Measurements from ENCODE around the gene ABR. TPM values are rescaled to one million over a fixed set of nuclear protein-coding genes. Genes with fewer than 3 reads are reported as not detected.
"Not testable (repeated sequence)": the region's sequence is repeated elsewhere in the genome, so short reads cannot be mapped to it uniquely, and the experiment has no call there.

Gene ABR
- total RNA-seq, 1 donor from 2014 or later, result 94.5 TPM

GRCh38 chr17:1094591-1094990 lies 85.2 kb downstream of the ABR start:
- no peak for ATAC-seq

- peak; percentile 87 for ATAC-seq
These were observed 87.9 kb downstream of the ABR start for GRCh38 chr17:1091900-1092299.

GRCh38 chr17:1091190-1091534 lies 88.6 kb downstream of the ABR start:
- peak; percentile 1 for ATAC-seq

GRCh38 chr17:1090465-1091189 lies 89.2 kb downstream of the ABR start:
- peak; percentile 22 for ATAC-seq

- ATAC-seq, result no peak
These were observed 89.9 kb downstream of the ABR start for GRCh38 chr17:1089915-1090314.

- ATAC-seq, result peak; percentile 65
These were observed 92.2 kb downstream of the ABR start for GRCh38 chr17:1087381-1088241.

GRCh38 chr17:1083451-1084187 lies 96.2 kb downstream of the ABR start:
- ATAC-seq, result no peak

GRCh38 chr17:1082579-1082978 lies 97.2 kb downstream of the ABR start:
- no peak for ATAC-seq

GRCh38 chr17:1078831-1079561 lies 100.8 kb downstream of the ABR start:
- no peak for ATAC-seq

- no peak for ATAC-seq
These were observed 101.6 kb downstream of the ABR start for GRCh38 chr17:1077986-1078711.

GRCh38 chr17:1077581-1077985 lies 102.2 kb downstream of the ABR start:
- no peak for ATAC-seq

- no peak for ATAC-seq
These were observed 102.8 kb downstream of the ABR start for GRCh38 chr17:1076982-1077302.

- ATAC-seq, result no peak
These were observed 103.3 kb downstream of the ABR start for GRCh38 chr17:1076299-1076981.

- ATAC-seq, result peak; percentile 18
These were observed 104.7 kb downstream of the ABR start for GRCh38 chr17:1074886-1075605.

- not testable (repeated sequence) for ATAC-seq
These were observed 105.7 kb downstream of the ABR start for GRCh38 chr17:1073963-1074625.

- no peak for ATAC-seq
These were observed 106.4 kb downstream of the ABR start for GRCh38 chr17:1073241-1073962.

- no peak for ATAC-seq
These were observed 107.2 kb downstream of the ABR start for GRCh38 chr17:1072551-1072961.

- no peak for ATAC-seq
These were observed 108.5 kb downstream of the ABR start for GRCh38 chr17:1071103-1071825.

- ATAC-seq, result no peak
These were observed 109.4 kb downstream of the ABR start for GRCh38 chr17:1070411-1070810.

All from esophagus mucosa (tissue), 1 donor.